K562 (cell line): ENCODE measurements around the gene GCHFR. TPM values are rescaled to one million over a fixed set of nuclear protein-coding genes. Genes with fewer than 3 reads are reported as not detected.

Experiments
- DMBX1 ChIP-seq: fragments of 250-450 bp; sonication (Bioruptor Pico); IDR thresholded peaks from 2 replicates; pipeline ENCODE4 v1.8.0; 2022; ENCODE audit warnings: inconsistent platforms, mild to moderate bottlenecking, moderate library complexity, borderline replicate concordance
- FOSL1 ChIP-seq: fragments of 200-800 bp; sonication (Bioruptor generic); conservative IDR thresholded peaks from 2 replicates; pipeline ENCODE4 v1.6.1; 2016; ENCODE audit warnings: missing genetic modification characterization, missing compliant biosample characterization
- GTF2B ChIP-seq: IDR thresholded peaks from 2 replicates; pipeline ENCODE4 v1.6.1; 2011; ENCODE audit not compliant: insufficient read length; ENCODE audit errors: extremely low read depth
- L3MBTL2 ChIP-seq: fragments of 450-650 bp; IDR thresholded peaks from 2 replicates; pipeline ENCODE4 v1.6.1; 2016; ENCODE audit warnings: mild to moderate bottlenecking, moderate library complexity
- MAZ ChIP-seq, 2 experiments: fragments of 450-650 bp in 1 of 2; sonication (generic) in 1 of 2; formaldehyde crosslinking; IDR thresholded peaks in 1 of 2; conservative IDR thresholded peaks in 1 of 2; 2 replicates each; pipeline versions ENCODE4 v1.4.0 to v1.5.0; 2020; ENCODE audit warnings: mild to moderate bottlenecking in 1 of 2, missing genetic modification reagents in 1 of 2
- MEF2D ChIP-seq: conservative IDR thresholded peaks from 2 replicates; pipeline ENCODE4 v1.6.1; 2016; ENCODE audit warnings: low read depth, missing genetic modification characterization, missing compliant biosample characterization
- NR2C2 ChIP-seq, 2 experiments: fragments of 200-800 bp in 1 of 2; sonication (Bioruptor generic) in 1 of 2; sonication (generic) in 1 of 2; formaldehyde crosslinking in 1 of 2; IDR thresholded peaks; 2 replicates each; pipeline versions ENCODE4 v1.6.1 to v1.8.0; 2016 to 2022; ENCODE audit warnings: mild to moderate bottlenecking in 1 of 2, missing compliant biosample characterization in 1 of 2, missing genetic modification characterization in 1 of 2, missing genetic modification reagents in 1 of 2
- PML ChIP-seq: IDR thresholded peaks from 2 replicates; pipeline ENCODE4 v1.6.1; 2012; ENCODE audit warnings: low read length, inconsistent platforms
- POLR2B ChIP-seq: fragments of 450-650 bp; IDR thresholded peaks from 2 replicates; pipeline ENCODE4 v1.6.1; 2018; ENCODE audit warnings: low read depth; ENCODE audit not compliant: partially characterized antibody
- XRCC4 ChIP-seq: IDR thresholded peaks from one replicate; pipeline ENCODE4 v1.6.1; 2011; ENCODE audit not compliant: insufficient read depth, insufficient read length; ENCODE audit errors: extremely low read depth
- ZBTB2 ChIP-seq: fragments of 450-650 bp; IDR thresholded peaks from 2 replicates; pipeline ENCODE4 v1.6.1; 2016; ENCODE audit warnings: antibody characterized with exemption
- ZBTB5 ChIP-seq: fragments of 450-650 bp; IDR thresholded peaks from 2 replicates; pipeline ENCODE4 v1.6.1; 2017; ENCODE audit warnings: antibody characterized with exemption
- ZBTB8A ChIP-seq: fragments of 450-650 bp; IDR thresholded peaks from 2 replicates; pipeline ENCODE4 v1.6.1; 2018; ENCODE audit warnings: mild to moderate bottlenecking, moderate library complexity; ENCODE audit not compliant: partially characterized antibody
- ZC3H4 ChIP-seq: sonication (generic); formaldehyde crosslinking; IDR thresholded peaks from 2 replicates; pipeline ENCODE4 v1.9.0; 2021; ENCODE audit warnings: missing genetic modification reagents, borderline replicate concordance
- ZNF253 ChIP-seq: fragments of 250-450 bp; sonication (Bioruptor Pico); conservative IDR thresholded peaks from 2 replicates; pipeline ENCODE4 v1.6.1; 2021; ENCODE audit warnings: mild to moderate bottlenecking
- ZNF277 ChIP-seq: fragments of 250-450 bp; sonication (Bioruptor Pico); IDR thresholded peaks from 2 replicates; pipeline ENCODE4 v1.8.0; 2022; ENCODE audit warnings: inconsistent platforms, mild to moderate bottlenecking, moderate library complexity, borderline replicate concordance
- ZNF282 ChIP-seq: sonication (generic); formaldehyde crosslinking; IDR thresholded peaks from 2 replicates; pipeline ENCODE4 v1.8.1; 2023; ENCODE audit warnings: missing genetic modification reagents
- ZNF644 ChIP-seq: fragments of 200-800 bp; sonication (Bioruptor generic); IDR thresholded peaks from 2 replicates; pipeline ENCODE4 v1.6.1; 2016; ENCODE audit warnings: low read depth, missing genetic modification characterization, missing compliant biosample characterization
- ZNF79 ChIP-seq: fragments of 250-450 bp; sonication (Bioruptor Pico); IDR thresholded peaks from 2 replicates; pipeline ENCODE4 v1.4.0; 2020; ENCODE audit warnings: low read depth, mild to moderate bottlenecking, moderate library complexity
- polyA plus RNA-seq, 8 experiments: library from polyadenylated mRNA; depleted of rRNA in 4 of 8; stranded (reverse) in 5 of 8; unstranded in 3 of 8; fragments of >200 nt; fragmentation: Nextera tagmentation in 2 of 8; fragmentation: Illumina TruSeq in 1 of 8; extraction: Ambion mirVana in 2 of 8; extraction: Trizol in 1 of 8; gene quantifications; 2 replicates each; pipeline versions ENCODE4 v1.2.1 to v1.2.3, GENCODE V29; 2011 to 2014; ENCODE audit warnings: inconsistent platforms in 1 of 8, missing spikeins in 1 of 8
- total RNA-seq, 7 experiments: library from RNA; depleted of rRNA in 6 of 7; stranded (reverse); fragments of >200 nt in 6 of 7; fragmentation: Illumina TruSeq in 2 of 7; extraction: Trizol in 2 of 7; gene quantifications; 2 replicates each; pipeline versions ENCODE4 v1.2.1 to v1.2.3, GENCODE V29; 2011 to 2021; ENCODE audit warnings: low replicate concordance in 1 of 7
- TF ChIP-seq, protein P1 (sequence below): sonication (generic); formaldehyde crosslinking; IDR thresholded peaks from 2 replicates; pipeline ENCODE4 v1.8.0; 2023; ENCODE audit warnings: mild to moderate bottlenecking, missing genetic modification reagents

Gene GCHFR
- total and polyA plus RNA-seq, 9 of the 15 experiments (the other 6 are each of a cell fraction or from before 2014, with no cell fraction given), result 8.7 to 83.5 (median 20.8) TPM

DNA sequence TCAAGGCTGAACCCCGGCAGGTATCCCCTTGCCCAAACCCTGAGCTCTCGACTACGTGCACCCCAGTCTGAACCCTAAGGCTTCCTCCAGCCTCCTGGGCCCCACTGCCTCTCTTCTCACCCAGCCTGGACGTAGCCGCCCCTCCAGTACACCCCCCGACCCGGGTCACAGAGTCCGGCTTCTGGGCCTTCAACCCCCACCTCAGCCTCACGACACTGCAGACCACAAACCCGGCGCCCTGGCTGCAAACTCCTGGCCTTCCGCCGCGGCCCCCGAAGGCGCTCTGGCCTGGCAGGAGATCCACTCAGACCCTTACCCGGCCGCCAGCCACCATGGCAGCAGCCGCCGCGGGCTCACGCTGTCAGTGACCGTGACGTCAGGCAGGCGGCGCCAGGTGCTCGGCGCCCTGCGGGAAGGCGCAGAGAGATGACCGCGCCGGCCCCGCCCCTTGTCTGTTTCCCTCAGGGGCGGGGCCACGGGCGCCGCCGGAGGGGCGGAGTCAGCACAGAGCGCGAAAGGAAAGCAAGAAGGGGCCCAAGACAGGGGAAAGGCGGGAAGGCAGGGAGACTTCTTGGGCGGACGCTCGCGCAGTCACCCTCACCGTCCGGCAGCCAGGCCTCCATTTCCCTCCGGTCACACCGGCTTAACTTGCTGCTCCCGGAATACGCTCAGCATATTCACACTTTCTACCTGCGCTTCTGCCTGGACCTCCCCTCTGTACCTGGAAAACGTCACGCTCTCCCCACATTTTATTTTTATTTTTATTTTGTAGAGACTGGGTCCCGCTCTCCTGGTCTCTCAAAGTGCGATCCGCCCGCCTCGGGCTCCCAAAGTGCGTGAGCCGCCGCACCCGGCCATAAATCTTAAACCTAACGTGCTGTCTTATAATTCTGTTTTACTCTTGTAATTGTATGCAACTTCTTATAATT lies 8.7 kb upstream of the GCHFR start, which contains the start of gene RMDN3 (continued):
- no peak for TF ChIP-seq ZBTB2
- TF ChIP-seq ZBTB8A, result no peak
- TF ChIP-seq NR2C2 (CRISPR knock-in tag; IDR thresholded peaks at IDR 0.05), result no peak
- TF ChIP-seq NR2C2 (tag; IDR thresholded peaks at IDR 0.05), result peak; percentile 51; the same call in 1 of the 2 replicates
- TF ChIP-seq ZNF79 (CRISPR knock-in tag), result no peak
- no peak for TF ChIP-seq DMBX1
- no peak for TF ChIP-seq GTF2B
- TF ChIP-seq, protein P1, sequence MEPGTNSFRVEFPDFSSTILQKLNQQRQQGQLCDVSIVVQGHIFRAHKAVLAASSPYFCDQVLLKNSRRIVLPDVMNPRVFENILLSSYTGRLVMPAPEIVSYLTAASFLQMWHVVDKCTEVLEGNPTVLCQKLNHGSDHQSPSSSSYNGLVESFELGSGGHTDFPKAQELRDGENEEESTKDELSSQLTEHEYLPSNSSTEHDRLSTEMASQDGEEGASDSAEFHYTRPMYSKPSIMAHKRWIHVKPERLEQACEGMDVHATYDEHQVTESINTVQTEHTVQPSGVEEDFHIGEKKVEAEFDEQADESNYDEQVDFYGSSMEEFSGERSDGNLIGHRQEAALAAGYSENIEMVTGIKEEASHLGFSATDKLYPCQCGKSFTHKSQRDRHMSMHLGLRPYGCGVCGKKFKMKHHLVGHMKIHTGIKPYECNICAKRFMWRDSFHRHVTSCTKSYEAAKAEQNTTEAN (CRISPR knock-in tag), result no peak
- peak; percentile 81 for TF ChIP-seq PML
- no peak for TF ChIP-seq XRCC4
- TF ChIP-seq L3MBTL2, result peak; percentile 79
- no peak for TF ChIP-seq ZNF282 (CRISPR knock-in tag)
- TF ChIP-seq ZBTB5, result peak; percentile 58; the same call in 1 of the 2 replicates
- TF ChIP-seq ZNF253 (CRISPR knock-in tag), result no peak
- TF ChIP-seq MEF2D (tag), result no peak
- peak; percentile 84 for TF ChIP-seq POLR2B
- no peak for TF ChIP-seq ZC3H4 (CRISPR knock-in tag)
- no peak for TF ChIP-seq ZNF644 (tag)
- peak; percentile 72 to 96 for TF ChIP-seq MAZ (CRISPR knock-in tag; conservative IDR thresholded peaks at IDR 0.05 in 1 of 2, IDR thresholded peaks at IDR 0.05 in 1 of 2)
- TF ChIP-seq ZNF277 (CRISPR knock-in tag), result no peak
- peak; percentile 19; the same call in 1 of the 2 replicates for TF ChIP-seq FOSL1 (tag)
